ENCODE results near the gene LIMCH1.
A peak's percentile ranks its signal among the peaks of the same experiment; 100 is the strongest.
"Not testable (repeated sequence)": the region's sequence is repeated elsewhere in the genome, so short reads cannot be mapped to it uniquely, and the experiment has no call there.

The LIMCH1 gene

DNA sequence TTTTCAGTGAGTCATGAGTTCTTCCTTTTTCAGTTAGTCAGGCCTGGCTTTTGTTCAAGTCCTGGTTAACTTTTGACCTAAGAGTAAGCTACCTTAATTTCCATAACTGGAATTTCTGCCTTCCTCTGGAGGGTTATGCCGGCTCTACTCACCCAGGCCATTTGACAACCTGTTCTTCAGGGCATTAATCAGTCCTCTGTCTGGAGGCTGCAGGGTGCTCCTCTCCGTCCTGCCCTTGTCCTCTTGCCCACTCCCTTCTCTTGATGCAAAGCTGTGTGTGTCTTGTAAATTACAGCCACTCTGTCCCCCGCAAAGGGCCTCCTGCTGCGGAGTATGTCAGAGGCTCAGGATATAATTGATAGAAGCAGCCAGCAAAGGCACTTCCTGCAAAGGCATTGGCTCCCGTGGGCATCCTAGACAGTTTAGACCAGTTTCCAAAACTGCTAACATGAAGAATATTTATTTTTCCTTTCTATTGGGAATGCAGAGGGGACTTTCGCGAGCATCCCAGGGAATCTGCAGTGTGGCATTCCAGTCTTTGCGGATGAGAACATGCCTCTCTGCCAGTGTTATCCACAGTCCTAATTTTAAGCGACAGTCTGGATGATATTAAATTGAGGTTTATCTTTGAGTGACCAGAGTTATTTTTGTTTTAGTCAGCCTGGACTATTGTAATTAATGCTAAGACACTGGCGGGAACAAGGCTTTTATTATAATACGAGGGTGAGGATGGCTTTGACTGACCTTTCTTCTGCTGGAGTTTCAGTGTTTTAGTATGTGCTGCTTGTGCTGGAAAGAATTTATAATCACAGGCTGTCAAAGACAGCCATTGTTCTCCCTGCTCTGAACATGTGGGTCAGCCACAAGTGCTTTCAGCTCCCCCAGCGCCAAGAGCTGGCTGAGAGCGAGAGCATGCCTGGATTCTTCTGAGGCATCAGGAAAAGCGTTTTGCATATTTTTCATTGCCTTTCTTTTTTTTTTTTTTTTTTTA, 74.2 kb downstream of the LIMCH1 start:
- DNase-seq, result no peak

DNA sequence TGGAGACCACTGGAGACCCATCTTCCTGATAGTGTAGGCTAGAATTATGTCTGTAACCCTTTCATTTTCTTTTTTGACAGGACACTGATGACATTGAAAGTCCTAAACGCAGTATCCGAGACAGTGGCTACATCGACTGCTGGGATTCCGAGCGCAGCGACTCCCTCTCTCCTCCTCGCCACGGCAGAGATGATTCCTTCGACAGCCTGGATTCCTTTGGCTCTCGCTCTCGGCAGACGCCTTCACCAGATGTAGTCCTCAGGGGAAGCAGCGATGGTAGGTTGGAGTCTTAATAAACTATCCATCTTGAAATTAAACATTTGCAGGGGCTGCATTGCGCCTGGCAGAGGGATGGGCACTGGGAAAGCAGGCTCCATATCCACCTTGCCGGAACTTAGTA, 75.4 kb downstream of the LIMCH1 start:
- no peak for DNase-seq

DNA sequence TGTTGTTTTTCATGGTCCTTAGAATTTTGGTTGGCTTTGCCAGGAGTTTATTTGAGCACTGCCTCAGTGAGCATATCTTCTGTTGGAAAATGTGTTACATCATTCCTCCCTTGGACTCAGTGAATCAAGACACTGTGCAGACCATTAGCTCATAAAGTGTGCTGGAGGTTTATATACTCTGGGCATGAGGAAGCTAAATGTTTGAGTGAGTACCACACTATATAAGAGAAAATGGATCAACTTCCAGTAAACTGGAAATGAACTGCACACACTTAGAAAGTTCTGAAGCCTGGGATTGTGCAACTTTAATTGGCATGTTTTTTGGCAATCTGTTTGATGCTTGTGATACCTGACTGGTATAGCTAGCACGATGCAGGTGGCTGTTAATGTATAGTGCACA, 75.9 kb downstream of the LIMCH1 start:
- DNase-seq, result no peak

DNA sequence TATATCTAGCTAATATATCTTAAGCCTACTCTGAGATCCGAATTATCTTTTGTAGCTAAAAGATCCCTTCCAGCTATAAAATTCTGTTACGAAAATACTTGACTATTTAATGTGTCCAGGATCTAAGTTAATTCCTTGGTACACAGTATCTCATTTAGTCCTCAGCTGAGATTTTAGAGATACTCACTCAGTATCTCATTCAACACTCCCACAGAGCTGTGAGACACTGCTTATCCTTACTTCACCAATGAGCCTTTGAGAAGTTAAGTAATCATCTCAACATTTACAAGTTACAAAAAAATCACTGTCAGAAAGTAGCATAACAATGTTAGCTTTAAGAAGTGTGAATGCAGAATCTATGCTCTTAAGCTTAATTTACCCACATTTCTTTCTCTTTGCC, 76.6 kb downstream of the LIMCH1 start:
- DNase-seq, result no peak

DNA sequence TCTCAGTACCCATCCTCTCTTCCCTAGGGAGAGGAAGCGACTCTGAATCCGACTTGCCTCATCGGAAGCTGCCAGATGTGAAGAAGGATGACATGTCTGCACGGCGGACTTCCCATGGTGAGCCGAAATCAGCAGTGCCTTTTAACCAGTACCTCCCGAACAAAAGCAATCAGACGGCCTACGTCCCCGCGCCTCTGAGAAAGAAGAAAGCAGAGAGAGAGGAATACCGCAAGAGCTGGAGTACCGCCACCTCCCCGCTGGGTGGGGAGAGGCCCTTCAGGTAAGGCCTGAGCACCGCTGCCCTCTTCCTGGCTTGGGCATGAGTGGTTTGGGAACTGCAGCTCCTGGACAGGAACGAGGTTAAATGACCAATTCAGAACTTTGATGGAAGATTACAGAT, 81.2 kb downstream of the LIMCH1 start:
- no peak for DNase-seq

DNA sequence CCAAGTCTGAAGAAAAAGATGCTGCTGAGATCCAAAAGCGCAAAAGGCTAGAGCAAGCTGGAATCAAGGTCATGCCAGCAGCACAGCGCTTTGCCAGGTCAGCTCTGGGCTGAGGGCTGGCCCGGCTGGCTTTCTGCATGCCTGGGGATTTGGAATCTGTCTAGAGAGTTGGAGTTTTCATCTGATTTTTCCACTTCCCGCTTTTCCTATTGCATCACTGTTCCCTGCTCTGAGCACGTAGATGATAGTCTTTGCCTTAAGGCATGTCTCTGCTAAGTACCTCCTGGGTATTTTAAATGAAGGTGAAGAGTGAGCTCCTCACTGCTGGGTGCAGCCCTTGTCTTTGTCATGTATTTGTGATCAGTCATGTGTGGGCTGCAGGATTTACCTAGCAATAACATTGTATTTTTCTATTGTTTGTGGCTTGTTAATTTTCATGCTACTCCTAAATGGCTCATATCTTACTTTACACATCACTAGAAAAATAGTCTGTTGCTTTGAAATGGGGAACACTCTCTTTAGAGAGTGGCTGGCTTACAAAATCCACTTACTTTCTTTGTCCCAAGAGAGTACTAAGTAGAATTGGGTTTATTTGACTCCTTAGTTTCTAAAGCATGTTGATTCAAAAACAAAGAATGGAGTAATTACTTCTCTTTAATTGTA, 82.8 kb downstream of the LIMCH1 start:
- DNase-seq, result peak; percentile 77

DNA sequence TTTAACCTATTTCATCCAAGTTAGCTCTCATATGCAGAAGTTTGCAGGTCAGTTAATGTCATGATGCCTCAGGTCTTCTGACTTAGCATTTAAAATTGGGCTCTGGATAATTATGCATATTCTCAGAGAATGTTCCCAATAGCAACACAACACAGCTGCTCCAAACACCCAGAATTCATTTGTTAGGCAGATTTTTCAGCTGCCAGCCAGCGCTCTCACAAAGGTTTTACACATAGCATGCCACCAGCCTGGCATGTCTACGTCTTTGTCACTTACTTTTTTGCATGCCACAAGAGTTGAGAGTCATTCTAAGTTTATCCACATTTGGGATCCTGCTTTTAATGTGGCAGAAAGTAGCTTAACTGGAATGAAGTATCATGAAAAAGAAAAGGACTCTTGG, 84.8 kb downstream of the LIMCH1 start:
- DNase-seq, result no peak

DNA sequence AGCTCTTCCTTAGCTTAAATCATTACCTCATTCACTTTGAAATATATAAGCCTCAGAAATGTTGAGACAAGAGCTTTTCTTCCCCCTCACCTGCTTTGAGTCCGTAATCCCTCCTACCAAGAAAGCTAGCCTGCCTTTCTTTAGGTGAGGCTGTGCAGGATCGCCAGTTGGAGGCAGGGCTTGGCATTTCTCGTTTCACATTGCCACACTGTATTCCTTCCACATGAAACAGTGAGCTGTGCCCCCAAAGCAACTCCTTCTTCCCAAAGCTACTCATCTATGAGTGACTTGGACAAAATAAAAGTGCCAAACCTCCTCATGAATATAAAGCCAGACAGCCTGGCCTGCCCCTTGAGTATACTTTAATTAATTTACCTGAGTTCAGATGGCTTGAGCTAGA, 86.8 kb downstream of the LIMCH1 start:
- no peak for DNase-seq

DNA sequence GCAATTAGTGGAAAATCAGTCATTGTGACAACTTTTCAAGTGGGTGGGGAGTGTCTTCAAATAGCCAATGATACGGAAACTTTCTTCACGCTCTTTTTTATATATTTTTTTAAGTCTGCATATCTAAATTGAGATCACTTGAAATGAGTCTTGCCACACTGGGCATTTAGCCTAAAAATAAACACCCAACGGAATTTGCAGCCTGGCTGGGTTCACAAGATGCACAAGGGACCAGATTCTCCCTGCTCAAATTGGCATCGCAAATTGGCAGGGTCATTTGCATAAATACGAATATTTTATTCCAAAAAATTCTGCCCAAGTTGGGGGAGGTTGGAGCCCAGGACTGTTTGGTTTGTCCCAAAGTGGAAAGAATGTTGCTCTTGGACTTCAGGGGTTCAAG, 87.6 kb downstream of the LIMCH1 start:
- DNase-seq, result no peak

DNA sequence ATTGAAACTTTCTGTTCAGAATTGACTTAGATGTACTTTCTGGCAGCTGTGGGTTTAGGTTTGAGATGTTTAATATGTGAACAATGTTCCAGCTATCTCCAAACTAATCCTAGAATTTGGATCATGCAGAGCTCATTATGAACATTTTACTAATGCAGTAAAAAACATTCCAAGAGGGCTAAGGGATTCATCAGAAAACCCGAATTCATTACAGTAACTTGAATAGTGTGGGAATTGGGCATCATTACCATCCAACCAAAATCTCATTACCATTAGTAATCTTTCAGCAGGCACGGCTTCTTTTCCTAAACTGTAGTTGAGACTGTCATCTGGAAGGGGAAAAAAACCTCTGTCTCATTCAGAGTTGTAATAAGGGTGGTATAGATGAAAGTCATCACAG, 91.0 kb downstream of the LIMCH1 start:
- no peak for DNase-seq

DNA sequence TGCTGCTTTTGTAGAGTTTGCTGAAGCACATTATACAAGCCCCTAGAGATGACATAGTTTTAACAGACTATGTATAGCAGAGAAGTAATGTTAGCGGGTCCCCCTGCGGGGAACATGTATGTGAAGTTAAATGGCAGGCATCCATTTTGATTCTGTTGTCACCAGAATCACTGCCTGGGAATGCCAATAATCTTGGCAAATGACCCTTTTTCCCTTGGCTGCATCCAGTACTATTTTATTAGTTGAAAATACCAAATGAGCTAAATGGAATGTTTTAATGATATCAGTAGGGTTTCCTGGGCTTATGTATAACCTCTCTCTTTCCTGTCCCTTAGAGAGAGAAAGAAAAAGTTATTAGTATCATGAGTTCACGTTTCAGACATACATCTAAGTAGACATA, 93.6 kb downstream of the LIMCH1 start:
- DNase-seq, result no peak

DNA sequence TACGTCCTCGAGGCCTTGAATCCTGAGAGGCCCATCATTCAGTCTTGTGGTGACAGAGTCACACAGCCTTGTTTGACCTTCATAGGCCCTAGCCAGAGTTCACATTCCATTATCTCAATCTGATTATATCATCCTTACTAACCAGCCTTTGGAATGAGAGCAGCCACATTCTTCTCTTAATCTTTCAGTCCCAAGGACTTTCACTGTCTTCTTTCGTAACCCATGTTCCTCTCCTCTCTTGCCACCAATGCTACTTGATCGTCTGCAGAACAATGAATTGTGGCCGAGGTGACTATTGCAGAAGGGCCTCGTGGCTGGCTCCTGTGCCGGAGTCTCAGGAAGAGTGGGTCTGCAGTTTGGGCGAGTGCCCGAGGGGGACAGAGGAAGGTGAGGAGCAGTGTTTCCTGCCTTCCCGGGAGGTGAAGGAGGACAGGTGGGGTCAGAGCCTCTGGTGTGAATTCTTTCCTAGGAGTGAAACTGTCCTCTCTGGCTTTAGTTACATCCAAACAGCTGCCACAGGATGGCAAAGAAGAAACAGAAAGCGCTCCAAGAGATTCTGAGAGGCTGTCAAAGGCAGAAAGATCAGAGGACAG, 94.6 kb downstream of the LIMCH1 start:
- DNase-seq, result no peak

DNA sequence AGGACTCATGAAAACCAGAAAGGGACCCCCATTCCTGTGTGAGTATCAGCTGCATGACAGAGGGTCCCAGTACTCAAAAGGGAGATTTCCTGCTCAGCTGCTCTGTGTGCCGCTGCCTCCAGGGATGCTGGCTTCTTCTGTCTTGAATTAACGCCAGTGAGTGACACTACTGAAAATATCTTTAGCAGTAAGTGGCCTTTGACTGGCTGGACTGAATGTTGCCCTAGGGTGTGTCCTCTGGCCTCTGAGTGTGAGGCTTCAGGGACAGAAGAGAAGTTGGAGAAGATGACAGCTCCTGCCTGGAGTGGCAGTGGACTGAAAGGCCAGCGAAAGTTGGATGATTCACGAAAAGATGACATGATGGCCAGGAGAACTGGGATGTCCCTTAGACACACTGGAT, 95.4 kb downstream of the LIMCH1 start:
- no peak for DNase-seq

DNA sequence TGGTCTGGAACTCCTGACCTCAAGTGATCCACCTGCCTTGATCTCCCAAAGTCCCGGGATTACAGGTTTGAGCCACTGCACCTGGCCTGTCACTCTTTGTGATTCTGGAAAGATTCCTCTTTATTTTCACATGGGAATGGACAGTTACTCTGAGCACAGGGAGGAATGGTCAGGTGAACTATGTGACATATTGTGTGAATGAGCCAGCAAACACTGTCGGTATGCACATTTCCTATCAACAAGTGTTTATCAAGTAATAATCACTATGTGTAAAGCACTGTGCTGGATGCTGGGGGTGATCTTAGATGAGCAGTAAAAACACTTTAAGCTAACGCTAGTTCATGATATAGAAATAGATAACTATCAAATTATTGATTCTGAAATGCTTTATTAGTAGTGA, 97.5 kb downstream of the LIMCH1 start:
- DNase-seq, result no peak

DNA sequence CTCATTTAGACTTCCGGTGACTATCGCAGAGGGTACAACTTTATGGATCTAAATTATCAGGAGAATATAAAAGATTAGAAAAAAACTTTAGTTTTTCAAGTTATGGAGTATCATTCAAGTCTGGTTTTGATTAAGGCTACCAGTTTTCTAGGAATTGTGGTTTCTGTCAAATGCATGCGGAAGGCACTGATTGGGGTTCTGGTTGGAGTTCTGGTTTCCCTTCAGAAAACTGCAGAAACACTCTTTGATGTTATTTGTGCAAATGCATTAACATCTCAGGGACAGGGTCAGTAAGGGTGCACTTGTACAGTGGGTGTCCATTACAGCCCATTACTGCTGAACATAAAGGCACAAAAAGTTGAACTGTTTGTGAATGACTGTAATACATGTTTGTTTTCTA, 100.2 kb downstream of the LIMCH1 start:
- no peak for DNase-seq

DNA sequence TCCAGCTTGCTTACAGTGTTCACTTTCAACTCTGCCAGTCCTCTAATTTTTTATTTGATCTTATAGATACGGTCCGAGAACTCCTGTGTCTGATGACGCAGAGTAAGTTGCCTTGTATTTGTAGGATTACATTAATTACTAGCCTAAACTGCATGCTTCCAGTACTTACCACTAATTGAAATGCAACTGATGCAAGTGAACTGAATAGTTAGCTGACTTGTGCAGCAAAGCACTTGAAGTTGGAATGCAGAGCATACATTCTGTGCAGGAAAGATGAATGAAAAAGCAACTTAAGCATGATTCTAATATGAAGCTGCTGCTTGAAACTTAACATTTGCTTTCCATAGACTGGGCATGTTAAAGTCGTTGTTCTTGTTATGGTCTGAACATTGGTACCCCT, 100.9 kb downstream of the LIMCH1 start:
- no peak for DNase-seq

DNA sequence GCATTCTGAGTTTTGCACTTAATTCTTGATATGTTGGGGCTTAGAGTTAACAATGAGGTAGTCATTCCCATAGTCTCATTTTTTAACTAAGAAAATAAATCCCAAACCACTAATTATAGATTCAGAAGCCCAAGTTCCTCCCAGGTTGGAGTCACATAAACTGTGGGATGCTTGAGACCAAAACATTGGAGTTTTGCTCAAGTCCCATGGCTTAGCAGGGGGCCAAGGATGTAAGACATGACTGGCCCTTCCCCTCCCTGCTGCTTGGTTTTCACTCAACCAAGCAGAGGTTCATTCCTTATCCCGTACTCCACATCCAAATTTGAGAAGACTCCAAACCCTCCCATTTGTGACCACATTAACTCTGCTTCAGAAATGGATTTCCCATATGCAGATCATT, 101.3 kb downstream of the LIMCH1 start:
- no peak for DNase-seq

DNA sequence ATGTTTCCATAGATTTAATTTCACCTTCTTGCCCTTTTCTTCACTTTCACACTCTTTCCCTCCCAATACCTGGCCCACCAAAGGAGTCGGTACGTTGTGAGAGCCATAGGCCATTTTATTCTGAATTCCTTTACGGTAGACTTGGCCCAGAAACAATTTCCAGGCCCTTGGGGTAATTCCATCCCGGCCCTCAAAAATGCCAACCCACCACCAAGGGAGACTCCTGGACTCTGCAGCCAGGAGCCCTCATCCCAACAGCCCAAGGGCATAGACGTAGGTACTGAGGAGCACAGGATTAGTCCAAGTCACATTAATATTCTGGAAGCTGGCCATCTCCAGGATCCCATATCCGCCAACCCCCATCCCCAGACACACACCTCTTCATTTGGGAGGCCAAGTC, 102.9 kb downstream of the LIMCH1 start:
- DNase-seq, result no peak

DNA sequence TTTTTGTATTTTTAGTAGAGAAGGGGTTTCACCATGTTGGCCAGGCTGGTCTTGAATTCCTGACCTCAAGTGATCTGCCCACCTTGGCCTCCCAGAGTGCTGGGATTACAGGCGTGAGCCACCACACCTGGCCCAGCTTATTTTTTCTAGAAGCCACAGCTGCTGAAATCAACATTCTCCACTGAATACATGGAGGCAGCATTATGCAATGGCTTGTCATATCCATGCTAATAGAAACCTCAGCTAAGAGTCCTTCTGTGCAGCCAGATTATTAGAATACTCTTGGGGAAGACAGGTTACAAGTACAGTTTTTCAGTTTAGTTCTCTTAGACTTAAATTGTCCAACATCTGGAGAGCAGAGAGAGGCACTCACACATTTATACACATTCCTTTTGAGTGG, 104.8 kb downstream of the LIMCH1 start:
- DNase-seq, result not testable (repeated sequence)

DNA sequence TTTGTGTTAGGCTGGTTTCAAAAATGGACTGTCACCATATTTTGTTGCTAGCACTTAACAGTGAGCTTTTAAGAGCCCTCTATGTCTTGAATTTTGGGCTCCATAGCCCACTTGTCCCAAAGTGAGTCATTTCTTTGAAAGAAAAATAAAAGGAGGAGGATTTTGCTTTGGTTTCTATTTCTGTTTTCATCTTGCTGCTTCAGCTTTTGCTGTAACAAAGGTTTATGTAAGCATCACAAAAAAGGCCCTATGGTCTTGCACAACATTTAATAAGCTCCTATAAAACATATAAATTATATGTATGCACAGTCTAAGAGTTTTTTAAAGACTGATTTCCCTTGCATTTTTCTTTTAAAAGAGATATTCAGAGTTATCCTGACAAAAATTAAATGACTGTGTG, 105.4 kb downstream of the LIMCH1 start:
- no peak for DNase-seq

DNA sequence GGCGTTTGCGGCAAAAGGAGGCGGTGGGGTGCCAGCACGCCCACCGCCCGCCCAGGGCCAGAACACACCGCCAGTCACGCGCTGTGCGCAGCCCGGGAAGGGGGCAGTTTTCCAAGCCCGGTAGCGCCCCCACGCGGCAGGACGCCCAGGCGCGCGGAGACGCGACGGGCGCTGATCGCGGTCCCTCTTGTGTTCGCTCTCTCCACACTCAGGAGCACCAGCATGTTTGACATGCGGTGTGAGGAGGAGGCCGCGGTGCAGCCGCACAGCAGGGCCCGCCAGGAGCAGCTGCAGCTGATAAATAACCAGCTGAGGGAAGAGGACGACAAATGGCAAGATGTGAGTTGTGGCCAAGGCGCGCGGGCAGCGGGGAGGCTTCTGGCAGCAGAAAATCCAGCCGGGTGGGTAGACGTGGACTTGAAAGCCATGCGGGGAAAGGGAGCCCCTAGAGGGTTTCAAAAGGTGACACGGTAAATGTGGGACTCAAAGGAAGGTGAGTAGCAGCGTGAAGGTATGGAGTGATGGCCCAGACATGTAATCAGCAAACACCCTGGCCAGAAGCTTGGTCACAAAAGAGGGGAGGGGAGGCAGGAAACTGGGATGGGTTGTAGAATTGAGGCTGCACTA, 106.4 kb downstream of the LIMCH1 start:
- peak; percentile 60 for DNase-seq

DNA sequence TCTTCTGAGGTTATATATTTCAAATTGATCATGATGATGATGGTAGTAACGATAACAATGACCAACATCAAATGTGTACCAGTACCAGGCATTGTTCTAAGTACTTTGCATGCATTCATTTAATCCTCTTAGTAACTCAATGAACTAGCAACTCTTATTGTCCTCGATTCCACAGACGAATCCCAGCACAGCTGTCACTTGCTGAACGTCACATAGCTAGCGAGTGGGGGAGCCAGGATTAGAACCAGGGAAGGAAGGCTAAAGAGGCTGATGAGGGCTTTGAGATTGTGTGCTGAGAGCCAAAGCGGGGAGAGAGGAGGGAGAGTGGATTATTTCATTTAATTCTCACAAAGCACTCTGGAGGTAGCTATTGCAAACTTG, 106.9 kb downstream of the LIMCH1 start:
- no peak for DNase-seq

DNA sequence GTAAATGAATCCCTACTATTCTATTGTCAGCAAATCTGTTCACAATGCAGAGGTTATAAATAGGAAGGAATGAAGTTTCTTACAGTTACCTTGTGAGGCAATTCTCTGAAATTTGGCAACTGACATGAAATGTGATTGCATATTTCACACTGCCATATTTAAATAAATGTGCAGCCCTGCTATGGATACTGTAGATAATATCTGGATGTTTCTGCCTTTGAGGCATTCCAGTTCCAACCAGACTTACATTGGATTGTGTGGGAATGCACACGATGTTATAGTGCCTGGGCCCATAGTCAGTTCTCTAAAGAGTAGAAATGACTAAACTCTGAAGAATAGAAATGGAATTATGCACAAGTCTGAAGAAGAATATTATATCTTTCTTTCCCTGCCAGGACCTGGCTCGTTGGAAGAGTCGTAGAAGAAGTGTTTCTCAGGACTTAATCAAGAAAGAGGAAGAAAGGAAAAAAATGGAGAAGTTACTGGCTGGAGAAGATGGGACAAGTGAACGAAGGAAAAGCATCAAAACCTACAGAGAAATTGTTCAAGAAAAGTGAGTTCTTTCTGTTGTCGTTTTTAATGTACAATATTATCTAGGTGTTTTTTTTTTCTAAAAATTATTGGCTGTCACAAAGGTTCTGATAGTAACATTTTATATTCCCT, 107.9 kb downstream of the LIMCH1 start:
- DNase-seq, result no peak

Data from NCI-H345 (cell line).